ENCODE data around the gene NTNG2.

GRCh38 chr9:132144708-132145365, 17.0 kb upstream of the NTNG2 start:
- TF ChIP-seq CTCF (conservative IDR thresholded peaks at IDR 0.05 in 1 of 2, IDR thresholded peaks at IDR 0.05 in 1 of 2; ENCODE audit: extremely low read depth in 1 of 2, insufficient read depth in 1 of 2, low read depth in 1 of 2, low read length in 2 of 2) (no peak), EZH2 (IDR thresholded peaks at IDR 0.05; ENCODE audit: borderline replicate concordance, low read length) (no peak)
